Activated naive CD8-positive, alpha-beta T cell (primary cell): ENCODE results near the gene CSNK2A1.
"Not testable (repeated sequence)": the region's sequence is repeated elsewhere in the genome, so short reads cannot be mapped to it uniquely, and the experiment has no call there.

Experiments used
- H3K27ac Mint-ChIP-seq: one replicate; pipeline ENCODE4 v1.8.0; 2021; ENCODE audit warnings: mixed read lengths
- H3K27me3 Mint-ChIP-seq: one replicate; pipeline ENCODE4 v1.8.0; 2021; ENCODE audit warnings: mixed read lengths
- H3K36me3 Mint-ChIP-seq: one replicate; pipeline ENCODE4 v1.8.0; 2021; ENCODE audit warnings: mixed read lengths
- H3K4me1 Mint-ChIP-seq: one replicate; pipeline ENCODE4 v1.8.0; 2021; ENCODE audit warnings: low read depth, mixed read lengths
- H3K4me3 Mint-ChIP-seq: one replicate; pipeline ENCODE4 v1.8.0; 2021; ENCODE audit warnings: mild to moderate bottlenecking, mixed read lengths
- H3K9me3 Mint-ChIP-seq: one replicate; pipeline ENCODE4 v1.8.0; 2021; ENCODE audit warnings: low read depth, mixed read lengths

Gene CSNK2A1

DNA sequence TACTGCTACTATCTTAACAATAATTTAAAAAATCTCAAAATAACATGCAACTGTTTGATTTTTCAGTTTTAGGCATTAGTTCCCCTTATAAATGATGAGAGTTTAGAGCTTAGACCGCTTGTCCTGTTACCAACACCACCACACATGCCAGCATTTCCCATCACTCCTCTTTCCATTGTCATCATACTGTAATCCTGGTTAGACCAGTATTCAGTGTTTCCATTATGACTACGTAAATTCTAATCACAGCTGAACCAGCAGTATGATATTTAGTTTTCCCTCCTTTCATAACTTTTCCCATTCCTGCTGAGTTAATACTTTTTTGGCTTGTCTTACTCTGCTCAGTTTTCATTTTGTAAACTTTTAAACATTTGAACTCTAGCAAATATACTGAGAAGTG is 69.0 kb downstream of the CSNK2A1 start:
- Mint-ChIP-seq H3K27me3 (no peaks in the 10 kb centered on the region), H3K36me3 (peaks cover 11% of the 10 kb centered on the region), H3K27ac (no peak overlapping the region), H3K4me3 (no peak overlapping the region), H3K4me1 (peaks cover 6% of the 10 kb centered on the region), H3K9me3 (no peaks in the 10 kb centered on the region)

DNA sequence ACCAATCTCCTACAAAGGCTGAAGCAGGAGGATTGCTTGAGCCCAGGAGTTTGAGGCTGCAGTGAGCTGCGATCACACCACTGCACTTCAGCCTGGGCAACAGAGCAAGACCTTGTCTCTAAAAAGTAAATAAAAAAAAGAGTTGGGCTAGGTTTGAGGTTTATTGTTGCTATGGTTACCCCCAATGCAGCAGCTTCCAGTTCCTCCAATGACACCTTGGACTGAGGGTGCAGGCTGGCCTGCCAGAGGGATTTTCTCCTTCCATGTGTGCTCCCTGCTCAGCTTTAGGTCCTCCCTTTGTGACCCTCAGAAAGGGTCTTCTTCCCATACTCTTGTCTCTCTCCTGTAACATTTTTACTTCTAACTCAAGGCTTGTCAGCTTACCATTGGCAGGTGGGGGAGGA is 70.7 kb downstream of the CSNK2A1 start:
- Mint-ChIP-seq H3K27ac (no peak overlapping the region), H3K27me3 (peaks cover 1% of the 10 kb centered on the region), H3K4me3 (no peak overlapping the region), H3K36me3 (peaks cover 8% of the 10 kb centered on the region), H3K4me1 (no peaks in the 10 kb centered on the region), H3K9me3 (no peaks in the 10 kb centered on the region)

DNA sequence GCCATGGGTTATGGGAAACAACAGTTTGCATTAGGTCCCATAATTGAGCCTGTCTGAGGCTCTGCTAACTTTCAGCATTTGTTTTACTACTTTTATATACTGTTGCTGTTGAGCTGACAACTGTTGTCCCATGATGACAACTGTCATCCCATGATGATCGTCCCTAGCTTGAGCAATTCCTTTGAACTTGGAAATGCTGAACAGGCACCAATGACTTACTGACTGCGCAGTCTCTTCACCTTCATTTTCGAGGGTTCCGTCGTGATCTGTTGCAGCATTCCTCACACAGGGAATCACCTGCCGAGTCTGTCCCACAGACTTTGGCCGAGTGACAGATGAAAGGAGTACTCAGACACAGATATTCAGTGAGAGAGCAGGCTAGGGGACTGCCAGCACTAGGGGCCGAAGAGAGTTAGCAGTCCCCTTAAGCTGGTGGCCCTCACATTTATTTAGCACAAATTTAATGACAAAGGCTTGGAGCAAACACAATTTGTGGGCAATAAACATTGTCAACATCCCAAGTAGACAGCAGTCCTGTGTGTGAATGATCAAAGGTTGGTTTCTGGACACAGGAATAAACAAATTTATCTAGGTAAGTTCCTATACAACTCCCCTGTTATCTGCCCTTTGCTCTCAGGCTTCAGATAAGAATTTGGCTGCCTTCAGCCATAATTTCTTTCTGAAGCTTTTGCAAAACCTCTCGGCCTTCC is 71.3 kb downstream of the CSNK2A1 start:
- H3K4me1 Mint-ChIP-seq: no peaks in the 10 kb centered on the region
- H3K27ac Mint-ChIP-seq: no peak overlapping the region
- H3K9me3 Mint-ChIP-seq: no peaks in the 10 kb centered on the region
- no peak overlapping the region for H3K4me3 Mint-ChIP-seq
- H3K27me3 Mint-ChIP-seq: peaks cover 3% of the 10 kb centered on the region
- peaks cover 7% of the 10 kb centered on the region for H3K36me3 Mint-ChIP-seq

DNA sequence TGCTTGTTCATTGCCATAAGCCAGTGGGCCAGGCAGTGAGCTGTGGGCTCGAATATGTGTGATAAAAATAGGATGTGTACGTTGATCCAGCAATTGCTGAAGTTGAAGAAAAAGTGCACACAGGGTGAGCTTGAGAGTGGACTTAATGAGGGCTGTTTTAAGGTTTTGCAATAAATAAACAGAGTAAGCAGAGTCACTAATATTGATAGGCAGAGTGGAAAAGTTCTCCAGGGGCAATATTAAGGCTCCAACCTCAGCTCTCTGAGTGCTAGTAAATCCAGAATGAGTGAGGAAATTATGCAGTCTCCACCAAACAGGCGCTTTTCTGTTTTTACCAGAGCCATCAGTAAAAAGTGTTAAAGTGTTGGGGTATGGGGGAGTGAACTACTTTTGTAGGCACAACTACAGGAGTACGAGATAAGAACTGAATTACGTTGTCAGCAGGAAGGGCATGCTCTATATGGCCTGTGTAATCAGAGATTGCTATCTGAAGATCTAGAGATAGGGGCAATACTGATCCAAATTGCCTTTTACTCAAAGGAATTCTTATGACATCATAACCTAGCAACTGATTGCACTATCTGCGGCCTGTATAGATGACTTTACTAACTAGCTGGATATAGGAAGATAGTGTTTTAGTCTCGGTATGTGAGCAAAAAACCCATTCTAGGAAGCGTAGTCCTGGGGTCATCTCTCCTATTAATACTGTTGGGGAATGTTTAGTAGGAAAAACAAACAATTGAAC is 73.7 kb downstream of the CSNK2A1 start:
- peaks cover 4% of the 10 kb centered on the region for H3K27me3 Mint-ChIP-seq
- H3K4me1 Mint-ChIP-seq: no peaks in the 10 kb centered on the region
- H3K27ac Mint-ChIP-seq: no peak overlapping the region
- no peaks in the 10 kb centered on the region for H3K9me3 Mint-ChIP-seq
- peaks cover 7% of the 10 kb centered on the region for H3K36me3 Mint-ChIP-seq
- no peak overlapping the region for H3K4me3 Mint-ChIP-seq

DNA sequence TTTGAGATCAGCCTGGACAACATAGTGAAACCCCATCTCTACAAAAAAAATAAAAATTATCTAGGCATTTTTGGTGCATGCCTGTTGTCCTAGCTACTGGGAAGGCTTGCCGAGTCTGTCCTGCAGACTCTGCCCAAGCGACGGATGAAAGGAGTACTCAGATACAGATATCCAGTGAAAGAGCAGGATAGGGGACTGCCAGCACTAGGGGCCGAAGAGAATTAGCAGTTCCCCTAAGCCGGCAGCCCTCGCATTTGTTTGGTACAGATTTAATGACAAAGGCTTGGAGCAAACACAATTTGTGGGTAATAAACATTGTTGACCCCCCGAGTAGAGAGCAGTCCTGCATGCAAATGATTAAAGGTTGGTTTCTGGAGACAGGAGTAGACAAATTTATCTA is 75.8 kb downstream of the CSNK2A1 start:
- Mint-ChIP-seq H3K4me3 (no peak overlapping the region), H3K27ac (no peak overlapping the region), H3K4me1 (peaks cover 8% of the 10 kb centered on the region), H3K9me3 (no peaks in the 10 kb centered on the region), H3K36me3 (peaks cover 4% of the 10 kb centered on the region), H3K27me3 (peaks cover 4% of the 10 kb centered on the region)

DNA sequence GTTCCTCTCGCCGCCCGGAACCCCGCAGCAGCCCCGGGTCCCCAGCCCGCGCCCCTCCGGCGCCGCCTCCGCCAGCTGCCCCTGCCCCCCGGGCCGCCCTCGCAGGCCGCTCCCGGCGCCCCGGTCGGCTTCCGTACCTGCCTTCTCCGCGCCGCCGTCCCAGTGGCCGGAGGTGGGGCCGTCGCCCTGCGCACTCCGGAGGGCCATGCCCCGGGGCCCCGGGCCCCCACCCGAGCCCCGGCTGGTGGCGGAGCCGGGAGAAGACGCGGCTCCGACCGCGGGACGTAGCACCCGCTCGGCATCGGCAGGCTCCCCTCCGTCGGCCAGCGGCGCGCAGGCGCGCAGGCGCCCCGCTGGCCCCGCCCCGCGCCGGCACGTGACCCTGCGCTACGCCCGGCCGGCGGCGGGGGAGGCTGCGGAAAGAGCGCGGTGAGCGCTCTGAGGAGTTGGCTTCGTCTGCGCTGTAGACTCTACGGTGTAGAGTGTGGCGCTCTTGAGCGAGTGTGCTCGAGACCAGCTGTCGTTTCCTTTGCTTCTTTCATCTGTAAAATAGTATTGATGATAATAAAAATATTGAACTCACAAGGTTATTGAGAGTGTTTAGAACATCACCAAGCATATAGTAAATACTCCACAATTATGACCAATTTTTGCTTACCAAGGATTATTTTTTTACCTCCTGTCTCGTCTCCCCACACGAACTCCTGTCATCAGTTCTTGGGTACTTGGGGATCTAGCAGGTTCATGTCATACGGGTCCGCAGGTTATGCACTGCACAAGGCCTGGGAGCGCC is 81.2 kb downstream of the CSNK2A1 start, which contains the start of gene TBC1D20:
Gene TBC1D20, minus strand, starts transcription at position 335 of the 793 bp plus-strand sequence. Its CDS starts 128 bp downstream, at position 207.
- Mint-ChIP-seq H3K9me3 (no peaks in the 10 kb centered on the region), H3K27me3 (peaks cover 2% of the 10 kb centered on the region)

DNA sequence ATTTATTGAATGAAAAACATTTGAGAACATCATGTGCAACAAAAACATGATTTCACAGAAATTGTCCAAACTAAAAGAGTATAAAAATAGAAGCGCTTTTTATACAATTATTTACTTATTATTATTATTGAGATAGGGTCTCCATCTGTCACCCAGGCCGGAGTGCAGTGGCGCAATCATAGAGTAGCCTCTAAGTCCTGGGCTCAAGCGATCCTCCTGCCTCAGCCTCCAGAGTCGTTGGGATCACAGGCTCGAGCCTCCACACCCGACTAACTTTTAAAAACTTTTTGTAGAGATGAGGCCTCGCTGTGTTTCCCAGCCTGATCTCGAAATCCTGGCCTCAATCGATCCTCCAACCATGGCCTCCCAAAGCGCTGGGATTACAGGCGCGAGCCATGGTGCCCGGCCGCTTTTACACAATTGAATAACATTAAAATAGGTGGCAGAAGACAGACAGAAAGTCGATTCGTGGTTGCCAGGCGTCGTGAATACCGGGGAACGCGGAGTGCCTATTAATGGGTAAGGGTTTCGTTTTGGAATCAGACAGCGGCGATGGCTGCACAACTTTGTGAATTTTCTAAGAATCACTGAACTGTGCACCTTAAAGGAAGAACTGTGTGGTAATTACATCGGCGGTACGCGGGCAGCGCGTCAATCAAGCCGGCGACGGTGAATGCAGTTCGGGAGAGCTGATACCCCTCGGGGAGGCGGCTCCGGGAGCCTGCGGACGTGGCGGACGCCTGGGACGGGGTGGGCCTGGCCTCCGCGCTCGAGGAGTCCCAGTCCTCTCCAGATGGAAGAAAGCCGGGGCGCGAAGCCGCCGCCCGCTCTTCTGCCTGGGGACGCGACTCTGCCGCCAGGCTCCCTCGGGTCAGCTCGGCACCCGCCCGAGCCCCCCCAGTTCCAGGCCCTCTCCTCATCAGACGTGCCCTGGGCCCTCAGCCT is 82.1 kb downstream of the CSNK2A1 start:
- Mint-ChIP-seq H3K9me3 (no peaks in the 10 kb centered on the region), H3K4me1 (peaks cover 47% of the 10 kb centered on the region), H3K4me3 (peak overlapping the region; percentile 97), H3K27me3 (no peaks in the 10 kb centered on the region), H3K36me3 (no peaks in the 10 kb centered on the region), H3K27ac (peak overlapping the region; percentile 94)

More for the DNA sequence above, 81.2 kb downstream of the CSNK2A1 start, which contains the start of gene TBC1D20:
- Mint-ChIP-seq H3K4me3 (peak within 1 kb of the TSS; percentile 97), H3K27ac (peak within 1 kb of the TSS; percentile 94), H3K36me3 (no peaks in the 10 kb centered on the region), H3K4me1 (peaks cover 45% of the 10 kb centered on the region)

DNA sequence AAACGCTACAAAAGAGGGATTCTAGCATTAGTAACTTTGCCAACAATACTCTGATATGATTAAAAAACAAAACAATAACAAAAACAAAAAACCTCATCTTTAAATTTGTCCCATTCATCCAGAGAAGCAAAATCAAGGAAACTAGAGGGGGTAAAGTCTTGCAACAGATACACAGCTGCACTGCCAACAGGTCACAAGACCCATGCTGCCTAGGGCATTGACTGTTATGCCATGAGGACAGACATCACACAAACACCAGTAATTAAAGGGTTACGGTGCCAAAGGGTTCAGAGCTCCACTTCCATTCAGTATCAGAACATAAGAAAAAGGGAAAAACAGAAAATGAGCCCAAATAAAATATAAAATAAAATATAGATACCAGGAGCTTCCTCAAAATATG is 82.9 kb downstream of the CSNK2A1 start:
- peak overlapping the region; percentile 19 for H3K27ac Mint-ChIP-seq
- no peaks in the 10 kb centered on the region for H3K36me3 Mint-ChIP-seq
- H3K4me1 Mint-ChIP-seq: peaks cover 52% of the 10 kb centered on the region
- peak overlapping the region; percentile 97 for H3K4me3 Mint-ChIP-seq
- no peaks in the 10 kb centered on the region for H3K9me3 Mint-ChIP-seq
- no peaks in the 10 kb centered on the region for H3K27me3 Mint-ChIP-seq

DNA sequence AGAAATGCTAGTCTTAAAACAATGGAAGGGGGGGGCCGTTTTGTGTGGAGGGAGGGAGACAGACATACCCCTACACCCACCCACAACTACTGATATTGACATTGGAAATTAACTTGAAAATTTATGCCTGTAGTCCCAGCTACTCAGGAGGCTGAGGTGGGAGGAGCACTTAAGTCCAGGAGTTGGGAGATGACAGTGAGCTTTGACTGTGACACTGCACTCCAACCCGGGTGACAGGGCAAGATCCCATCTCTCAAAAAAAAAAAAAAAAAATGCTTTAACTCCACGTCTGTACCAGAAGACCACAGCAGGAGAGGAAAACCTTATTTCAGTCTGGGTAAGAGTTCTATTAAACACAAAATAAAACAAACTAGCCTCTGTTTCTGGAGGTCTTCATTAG is 83.4 kb downstream of the CSNK2A1 start:
- H3K27me3 Mint-ChIP-seq: no peaks in the 10 kb centered on the region
- H3K27ac Mint-ChIP-seq: peak overlapping the region; percentile 19
- H3K9me3 Mint-ChIP-seq: no peaks in the 10 kb centered on the region
- H3K36me3 Mint-ChIP-seq: no peaks in the 10 kb centered on the region
- peaks cover 52% of the 10 kb centered on the region for H3K4me1 Mint-ChIP-seq
- peak overlapping the region; percentile 97 for H3K4me3 Mint-ChIP-seq

DNA sequence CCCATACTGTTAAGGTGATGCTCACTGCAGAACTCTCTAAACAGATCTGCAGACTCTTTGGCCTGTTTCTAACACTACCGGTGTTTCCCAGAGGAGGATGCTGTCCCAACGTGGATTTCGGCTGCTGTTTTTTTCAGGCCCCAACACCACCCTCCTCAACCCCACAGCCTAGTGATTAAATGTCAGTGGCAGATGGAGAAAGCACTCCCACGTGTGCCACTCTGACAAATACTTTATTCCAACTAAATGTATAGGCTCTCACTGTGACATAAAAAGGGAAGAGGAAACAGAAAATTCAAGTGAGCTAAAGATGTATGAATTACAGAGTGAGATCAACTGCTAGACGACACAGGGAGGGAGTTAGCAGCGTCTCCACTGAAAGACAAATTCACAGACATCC is 84.8 kb downstream of the CSNK2A1 start:
- no peak overlapping the region for H3K27ac Mint-ChIP-seq
- peak overlapping the region; percentile 38 for H3K4me3 Mint-ChIP-seq
- H3K36me3 Mint-ChIP-seq: no peaks in the 10 kb centered on the region
- no peaks in the 10 kb centered on the region for H3K9me3 Mint-ChIP-seq
- no peaks in the 10 kb centered on the region for H3K27me3 Mint-ChIP-seq
- peaks cover 50% of the 10 kb centered on the region for H3K4me1 Mint-ChIP-seq

DNA sequence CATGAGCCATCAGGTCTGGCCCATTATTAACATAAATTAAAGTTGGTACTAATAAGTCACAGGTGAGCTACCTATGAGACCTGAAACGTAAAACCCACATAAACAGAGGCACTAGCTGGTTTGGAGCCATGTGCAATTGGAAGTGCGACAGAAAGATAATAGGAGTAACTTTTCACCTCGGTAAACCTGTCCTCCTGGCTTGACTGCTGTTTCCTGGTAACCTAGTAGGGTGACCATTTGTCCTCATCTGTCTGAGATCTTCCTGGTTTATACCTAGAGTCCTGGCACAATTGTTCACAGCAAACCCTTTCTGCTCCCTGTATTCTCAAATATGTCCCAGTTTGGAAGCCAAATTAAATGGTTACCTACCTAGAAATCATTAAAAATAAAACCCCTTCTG is 88.6 kb downstream of the CSNK2A1 start:
- no peak overlapping the region for H3K4me3 Mint-ChIP-seq
- H3K4me1 Mint-ChIP-seq: peaks cover 34% of the 10 kb centered on the region
- H3K9me3 Mint-ChIP-seq: no peaks in the 10 kb centered on the region
- no peaks in the 10 kb centered on the region for H3K27me3 Mint-ChIP-seq
- no peak overlapping the region for H3K27ac Mint-ChIP-seq
- H3K36me3 Mint-ChIP-seq: no peaks in the 10 kb centered on the region

DNA sequence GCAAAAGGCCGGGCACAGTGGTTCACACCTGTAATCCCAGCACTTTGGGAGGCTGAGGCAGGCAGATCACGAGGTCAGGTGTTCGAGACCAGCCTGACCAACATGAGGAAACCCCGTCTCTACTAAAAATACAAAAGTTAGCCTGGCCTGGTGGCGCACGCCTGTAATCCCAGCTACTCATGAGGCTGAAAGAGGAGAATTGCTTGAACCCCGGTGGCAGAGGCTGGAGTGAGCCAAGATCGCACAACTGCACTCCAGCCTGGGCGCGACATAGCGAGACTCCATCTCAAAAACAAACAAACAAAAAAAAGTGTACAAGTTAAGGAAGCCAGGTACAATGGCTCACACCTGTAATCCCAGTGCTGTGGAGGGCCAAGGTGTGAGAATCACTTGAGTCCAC is 91.6 kb downstream of the CSNK2A1 start:
- H3K27ac Mint-ChIP-seq, H3K4me3 Mint-ChIP-seq, H3K9me3 Mint-ChIP-seq, H3K36me3 Mint-ChIP-seq, H3K27me3 Mint-ChIP-seq: not testable (repeated sequence)
- peaks cover 20% of the 10 kb centered on the region for H3K4me1 Mint-ChIP-seq

DNA sequence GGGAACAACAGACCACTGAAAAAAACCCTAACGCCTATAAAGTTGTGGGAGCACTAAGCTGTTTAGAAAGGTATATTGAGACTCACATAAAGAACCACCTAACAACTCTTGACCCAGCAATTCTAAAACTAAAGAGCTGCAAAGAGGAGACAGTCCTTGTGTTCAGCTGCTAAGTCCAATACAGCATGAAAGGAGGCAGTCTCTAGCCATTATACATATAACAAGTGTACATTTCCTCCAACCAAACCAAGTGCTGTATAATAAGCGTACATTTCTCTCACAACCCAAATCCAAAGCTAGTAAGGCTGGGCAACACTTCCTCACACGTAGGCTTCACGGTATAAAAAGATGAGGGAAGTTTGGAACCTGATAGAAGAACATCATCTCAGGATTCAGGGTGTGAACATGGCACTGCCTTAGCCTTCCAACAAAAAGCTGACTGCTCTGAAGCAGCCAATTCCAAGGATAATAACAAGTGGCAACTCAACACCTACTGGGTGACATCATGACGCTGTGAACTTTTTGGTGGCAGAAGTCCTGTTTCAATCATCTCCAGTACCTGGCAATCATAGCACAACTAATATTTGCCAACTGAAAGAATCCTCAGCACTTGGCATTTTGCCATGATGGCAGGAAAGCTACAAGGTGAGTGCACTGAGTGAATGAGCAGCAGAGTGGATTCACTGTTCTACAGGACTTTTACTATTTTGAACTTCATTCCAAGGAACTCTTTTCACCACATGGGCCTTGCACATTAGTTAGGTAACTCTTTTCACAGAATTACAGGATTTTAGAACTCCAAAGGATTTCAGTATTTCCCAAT is 97.9 kb downstream of the CSNK2A1 start:
- no peaks in the 10 kb centered on the region for H3K27me3 Mint-ChIP-seq
- H3K4me1 Mint-ChIP-seq: peaks cover 12% of the 10 kb centered on the region
- peaks cover 19% of the 10 kb centered on the region for H3K36me3 Mint-ChIP-seq
- H3K9me3 Mint-ChIP-seq: no peaks in the 10 kb centered on the region
- no peak overlapping the region for H3K4me3 Mint-ChIP-seq
- no peak overlapping the region for H3K27ac Mint-ChIP-seq
